SU-DHL-6 (cell line): Measurements from ENCODE around the gene TH.

Source experiments
- CTCF ChIP-seq: fragments of 200-600 bp; sonication (generic); IDR thresholded peaks from one replicate; pipeline ENCODE4 v1.5.1; 2017; ENCODE audit warnings: antibody characterized with exemption, mild to moderate bottlenecking, low read length, moderate library complexity; ENCODE audit not compliant: insufficient read depth, poor library complexity, severe bottlenecking
- EZH2phosphoT487 ChIP-seq: fragments of 200-600 bp; sonication (generic), shearing (Covaris generic); conservative IDR thresholded peaks from 2 replicates; pipeline ENCODE4 v1.6.1; 2018; ENCODE audit warnings: mild to moderate bottlenecking, antibody characterized with exemption, low read length, moderate library complexity, mixed read lengths

- TF ChIP-seq CTCF: no peak
- TF ChIP-seq EZH2phosphoT487: no peak
Observed at GRCh38 chr11:2143799-2144543, 27.6 kb downstream of the TH start.
